GM08714 (cell line): ENCODE results near the gene TARBP2.
A peak's percentile ranks its signal among the peaks of the same experiment; 100 is the strongest.

Experiments used
- H3K4me3 ChIP-seq: fragments of 200-500 bp; sonication (Bioruptor generic); 2 replicates; pipeline ENCODE4 v1.5.1; 2014; ENCODE audit warnings: mild to moderate bottlenecking, low read length, inconsistent platforms
- ZNF274 ChIP-seq: IDR thresholded peaks from 2 replicates; pipeline ENCODE4 v1.6.1; 2012; ENCODE audit warnings: mild to moderate bottlenecking, low read depth, low read length

TARBP2 gene

GRCh38 chr12:53500776-53501614 is at the start of gene TARBP2:
Gene TARBP2 (plus strand): TSS chr12:53501283. CDS start chr12:53501409, 126 bp downstream.
- peak within 1 kb of the TSS; percentile 71 for H3K4me3 ChIP-seq
- TF ChIP-seq ZNF274: no peak

- TF ChIP-seq ZNF274: no peak
- peak within 1 kb of the TSS; percentile 100 for H3K4me3 ChIP-seq
These were observed 49.4 kb upstream of the TARBP2 start, which contains the start of gene PCBP2 for GRCh38 chr12:53451661-53452158. Gene PCBP2 (plus strand): TSS chr12:53452102. CDS start chr12:53454801, 2,699 bp downstream.

- peak overlapping the region; percentile 100 for H3K4me3 ChIP-seq
- TF ChIP-seq ZNF274: no peak
These were observed 48.7 kb upstream of the TARBP2 start for GRCh38 chr12:53452159-53453077.

- TF ChIP-seq ZNF274: no peak
- peak overlapping the region; percentile 100; the same call in 1 of the 2 replicates for H3K4me3 ChIP-seq
These were observed 47.0 kb upstream of the TARBP2 start for GRCh38 chr12:53453953-53454640.

GRCh38 chr12:53454707-53455106 is 46.4 kb upstream of the TARBP2 start:
- TF ChIP-seq ZNF274: no peak
- H3K4me3 ChIP-seq: no peak overlapping the region

GRCh38 chr12:53456654-53457366 is 44.3 kb upstream of the TARBP2 start:
- no peak overlapping the region for H3K4me3 ChIP-seq
- no peak for TF ChIP-seq ZNF274

GRCh38 chr12:53459097-53459496 is 42.0 kb upstream of the TARBP2 start:
- H3K4me3 ChIP-seq: no peak overlapping the region
- TF ChIP-seq ZNF274: no peak

GRCh38 chr12:53461059-53461458 is 40.0 kb upstream of the TARBP2 start:
- no peak overlapping the region for H3K4me3 ChIP-seq
- no peak for TF ChIP-seq ZNF274

GRCh38 chr12:53461591-53461990 is 39.5 kb upstream of the TARBP2 start:
- no peak overlapping the region for H3K4me3 ChIP-seq
- no peak for TF ChIP-seq ZNF274

GRCh38 chr12:53462935-53463334 is 38.1 kb upstream of the TARBP2 start:
- no peak for TF ChIP-seq ZNF274

GRCh38 chr12:53463802-53464560 is 37.1 kb upstream of the TARBP2 start:
- no peak overlapping the region for H3K4me3 ChIP-seq
- TF ChIP-seq ZNF274: no peak

More at GRCh38 chr12:53462935-53463334, 38.1 kb upstream of the TARBP2 start:
- no peak overlapping the region for H3K4me3 ChIP-seq

- no peak overlapping the region for H3K4me3 ChIP-seq
These were observed 36.2 kb upstream of the TARBP2 start for GRCh38 chr12:53464685-53465418.

More at GRCh38 chr12:53464685-53465418, 36.2 kb upstream of the TARBP2 start:
- TF ChIP-seq ZNF274: no peak
